ENCODE measurements around the gene ZNF354C. TPM values are rescaled to one million over a fixed set of nuclear protein-coding genes. Genes with fewer than 3 reads are reported as not detected.

The ZNF354C gene
- total RNA-seq, 1 donor from 2014 or later, result 11.8 TPM

DNA sequence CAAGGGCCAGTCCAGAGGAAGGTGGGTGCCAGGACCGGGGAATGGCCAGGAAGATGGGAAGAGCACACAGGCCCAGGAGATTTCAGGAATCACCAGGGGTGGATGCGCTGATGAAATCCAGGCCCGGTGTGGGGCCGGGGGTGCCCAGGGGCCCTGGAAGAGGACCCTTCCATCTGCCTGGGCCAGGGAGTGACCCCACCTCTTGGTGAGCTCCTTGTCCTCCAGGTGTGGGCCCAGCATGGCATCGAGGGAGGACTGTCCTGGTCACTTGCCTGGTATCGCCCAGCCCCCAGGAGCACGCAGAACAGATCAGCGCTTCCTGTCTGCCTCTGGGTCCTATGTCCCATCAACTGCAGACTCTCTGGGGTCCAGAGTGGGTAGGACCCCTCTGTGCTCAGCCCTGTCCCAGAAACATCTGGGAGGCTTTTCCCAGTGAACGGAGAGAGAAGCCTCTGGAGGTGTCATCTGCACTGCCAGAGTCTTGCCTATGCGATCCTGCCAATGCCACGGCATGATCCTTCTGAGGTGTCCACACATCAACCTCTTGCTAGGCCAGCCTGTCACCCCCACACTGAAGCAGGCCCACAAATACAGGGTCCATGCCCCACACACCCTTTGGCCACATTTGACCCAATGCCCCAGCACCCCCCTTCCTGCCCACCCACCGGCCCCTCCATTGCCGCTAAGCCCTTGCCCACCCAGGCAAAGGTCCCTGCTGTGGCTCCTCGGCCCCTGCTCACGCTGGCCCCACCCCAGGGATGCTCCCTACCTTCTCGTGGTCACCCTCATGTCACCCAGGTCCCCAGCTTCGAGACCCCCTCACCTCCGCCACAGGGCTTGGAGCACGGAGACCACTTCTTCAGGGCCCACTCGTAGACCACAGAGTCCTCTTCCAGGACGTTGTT lies 67.2 kb downstream of the ZNF354C start:
- DNase-seq, result no peak

DNA sequence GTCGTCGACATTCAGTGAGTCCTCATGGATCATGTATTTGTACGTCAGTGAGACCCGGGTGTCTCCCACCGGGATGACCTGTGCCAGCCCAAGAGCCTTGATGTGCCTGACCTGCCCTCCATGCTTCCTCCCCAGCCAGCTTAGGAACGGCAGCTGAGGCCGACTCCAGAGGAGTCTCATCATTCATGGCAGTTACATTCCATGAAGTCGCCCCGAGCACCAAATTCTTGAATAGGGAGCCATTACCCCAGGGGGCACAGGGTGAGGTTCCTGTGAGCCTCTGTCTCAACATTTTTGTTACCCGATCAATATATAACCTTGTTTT lies 67.8 kb downstream of the ZNF354C start:
- DNase-seq, result no peak

DNA sequence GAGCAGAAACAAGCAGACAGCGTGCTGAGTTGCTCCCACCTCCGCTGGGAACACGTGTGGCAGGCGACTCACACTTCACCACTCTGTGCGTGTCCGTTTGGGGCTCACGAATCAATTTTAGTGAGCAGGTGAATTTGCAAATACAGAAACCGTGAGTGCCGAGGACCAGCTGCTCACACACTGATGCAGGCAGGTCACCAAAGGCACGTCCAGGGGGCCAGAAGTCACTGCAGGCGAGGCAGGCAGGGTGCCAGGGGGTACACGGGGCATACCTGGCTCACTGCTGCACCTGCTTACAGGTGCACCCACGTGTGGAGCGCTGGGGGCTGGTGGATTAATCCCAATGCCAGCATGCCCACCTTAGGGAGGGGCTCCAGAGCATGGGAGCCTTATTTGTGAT lies 68.8 kb downstream of the ZNF354C start:
- DNase-seq, result no peak

DNA sequence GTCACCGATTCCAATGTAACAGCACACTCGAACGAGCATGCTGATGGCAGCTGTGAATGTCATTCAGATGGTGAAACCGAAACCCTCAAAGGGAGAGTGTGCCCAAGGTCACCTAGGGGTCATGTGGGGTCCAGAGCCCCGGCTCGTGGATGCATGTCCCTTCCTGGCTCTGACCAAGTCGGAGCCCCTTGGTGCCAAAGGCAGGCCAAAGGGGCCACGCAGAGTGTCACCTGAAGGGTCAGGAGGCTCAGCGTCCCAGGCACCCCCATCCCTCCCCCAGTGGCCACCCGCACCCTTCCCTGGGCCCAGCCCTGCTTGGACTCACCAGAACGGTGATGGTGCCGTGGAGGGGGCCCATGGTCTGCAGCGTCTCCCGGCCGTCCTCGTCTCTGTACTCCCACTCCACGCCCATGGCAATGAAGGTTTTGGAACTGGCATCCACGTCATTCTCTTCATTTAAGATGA lies 69.5 kb downstream of the ZNF354C start:
- no peak for DNase-seq

DNA sequence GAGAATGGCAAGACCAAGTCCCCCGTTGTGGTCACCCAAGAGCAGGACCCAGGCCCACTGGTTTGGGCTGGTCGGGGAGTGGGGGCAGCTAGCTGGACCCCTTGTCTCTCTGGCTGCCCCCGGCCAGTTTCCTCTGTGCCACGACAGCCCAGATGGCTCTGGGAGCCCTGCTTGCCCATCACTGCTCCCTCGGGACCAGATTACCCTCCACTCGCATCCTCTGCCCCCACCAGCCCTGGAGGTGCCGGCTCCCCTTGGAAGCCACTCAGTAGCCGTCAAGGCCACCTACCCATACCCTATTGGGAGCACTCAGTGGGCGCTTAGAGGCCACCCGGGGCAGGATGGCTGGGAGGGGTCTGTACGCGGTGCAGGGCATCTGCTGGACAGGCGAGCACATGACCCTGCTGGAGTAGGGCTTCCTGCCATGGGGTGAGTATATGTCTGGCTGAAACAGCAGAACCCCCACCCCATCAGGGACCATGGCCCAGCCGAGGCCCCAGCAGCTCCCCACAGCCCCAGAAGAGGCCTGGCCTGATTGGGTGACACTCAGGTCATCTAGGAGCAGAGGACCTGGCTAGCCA lies 70.0 kb downstream of the ZNF354C start:
- DNase-seq, result no peak

DNA sequence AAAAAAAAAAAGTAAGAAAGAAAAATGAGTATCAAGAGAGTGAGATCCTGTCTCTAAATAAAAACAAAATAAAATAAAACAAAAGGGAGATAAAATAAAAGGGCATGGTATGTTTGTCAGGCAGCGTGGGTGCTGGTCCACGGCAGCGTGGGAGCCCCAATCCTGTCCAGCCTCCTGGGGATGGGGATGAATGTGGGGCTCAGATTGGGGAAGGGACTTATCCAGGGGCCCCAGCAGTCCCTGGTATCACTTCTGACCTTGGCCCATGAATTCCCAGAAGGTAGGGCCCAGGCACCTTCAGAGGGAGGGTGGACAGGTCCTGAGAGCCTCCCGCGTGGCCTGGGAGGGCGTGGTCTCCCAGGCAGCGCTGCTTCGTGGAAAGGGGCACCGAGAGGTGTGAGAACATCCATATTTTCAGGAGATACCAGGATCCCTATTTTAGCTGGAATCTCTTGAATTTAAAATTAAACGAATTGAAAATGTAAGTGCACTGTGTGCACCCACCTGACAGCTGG lies 71.2 kb downstream of the ZNF354C start:
- no peak for DNase-seq

DNA sequence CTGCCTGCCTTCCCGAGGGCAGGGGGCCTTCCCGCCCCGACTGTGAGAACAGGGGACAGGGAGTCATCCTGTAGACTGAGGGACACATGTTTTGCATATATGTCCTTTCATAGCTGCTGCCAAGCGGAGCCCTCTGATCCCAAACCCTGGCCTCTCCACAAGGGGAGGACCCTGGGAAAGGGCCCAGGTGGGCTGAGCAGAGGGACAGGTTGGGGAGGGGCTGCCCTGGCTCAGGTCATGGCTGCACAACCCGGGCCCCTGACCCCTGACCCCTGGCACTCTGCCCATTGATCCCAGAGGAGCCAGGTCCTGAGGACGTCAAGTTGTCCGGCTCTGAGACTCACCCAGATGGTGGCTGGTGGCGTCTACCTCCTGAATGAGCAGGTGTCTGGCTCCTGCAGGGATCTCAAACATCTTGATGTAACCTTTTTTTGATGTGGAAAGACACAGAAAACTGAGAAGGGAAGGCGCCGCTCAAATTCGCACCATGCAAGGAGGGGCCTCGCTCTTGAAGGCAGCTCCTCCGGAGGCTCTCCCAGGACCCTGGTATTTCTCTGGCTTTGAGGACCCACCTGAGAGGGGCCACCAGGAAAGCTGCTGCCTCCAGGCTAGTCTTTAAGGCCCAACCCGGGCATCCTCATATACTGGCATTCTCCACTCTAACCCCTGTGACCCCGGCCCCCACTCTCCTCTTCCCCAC lies 71.9 kb downstream of the ZNF354C start:
- no peak for DNase-seq

DNA sequence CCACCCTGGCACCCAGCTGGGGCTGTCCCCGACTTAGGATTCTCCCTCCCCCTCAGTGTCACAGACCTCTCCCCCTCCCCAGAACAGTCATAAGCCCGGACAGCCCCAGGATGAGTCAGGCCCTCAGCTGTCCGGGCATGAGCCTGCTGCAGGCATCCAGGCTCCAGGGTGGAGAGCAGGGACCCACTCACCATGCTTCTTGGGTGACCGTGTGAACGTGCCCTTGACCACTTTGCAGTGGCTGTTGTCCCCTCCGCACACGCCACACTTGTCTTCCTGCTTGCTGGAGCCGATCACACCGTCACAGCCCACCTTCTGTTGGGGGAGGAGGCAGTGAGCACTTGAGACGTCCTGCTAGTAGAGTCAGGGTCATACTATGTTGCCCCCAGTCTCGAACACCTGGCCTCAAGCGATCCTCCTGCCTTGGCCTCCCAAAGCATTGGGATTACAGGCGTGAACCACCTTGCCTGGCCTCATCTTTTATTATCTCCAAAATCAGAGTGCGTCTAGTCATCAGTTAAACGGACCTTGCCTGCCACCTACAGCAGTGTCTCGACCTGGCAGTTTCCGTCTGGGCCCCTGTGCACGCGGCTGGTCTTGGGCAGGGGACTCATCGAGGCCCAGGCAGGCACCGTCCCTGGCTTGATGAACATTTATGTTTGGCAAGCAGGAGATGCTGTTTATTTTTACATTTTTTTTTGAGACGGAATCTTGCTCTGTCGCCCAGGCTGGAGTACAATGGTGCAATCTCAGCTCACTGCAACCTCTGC lies 72.6 kb downstream of the ZNF354C start:
- no peak for DNase-seq

Other genes starting within 250 kb of the ZNF354C start
- 20.2 TPM for gene ZNF354B, start 200.4 kb upstream of the ZNF354C start, total RNA-seq
- gene ZFP2, start 164.5 kb upstream of the ZNF354C start, total RNA-seq, result 1.9 TPM
- 4.2 TPM for gene ZNF454, start 119.2 kb upstream of the ZNF354C start, total RNA-seq
- not detected for gene GRM6, start 65.1 kb upstream of the ZNF354C start, total RNA-seq
- 4.6 TPM for gene ZNF879, start 36.6 kb upstream of the ZNF354C start, total RNA-seq